Endothelial cell of umbilical vein (primary cell): ENCODE results near the gene STMND1. TPM values are rescaled to one million over a fixed set of nuclear protein-coding genes. Genes with fewer than 3 reads are reported as not detected.

Experiments used
- BruUV-seq: library from RNA; stranded (reverse); fragments of 400-500 nt; replicated peaks from 2 replicates; lab custom pipeline; 2021; lab: Mats Ljungman, UMichigan
- CTCF ChIA-PET: fragments of 300-600, 350-600 bp; sonication (Branson Sonifier 250); formaldehyde crosslinking; loops from one replicate; lab custom pipeline; 2021; ENCODE audit warnings: antibody characterized with exemption, inconsistent platforms; lab: Charles Lee
- POLR2A ChIA-PET: fragments of 300-600, 350-600 bp; sonication (Branson Sonifier 250); formaldehyde crosslinking; loops from one replicate; lab custom pipeline; 2021; ENCODE audit warnings: antibody characterized with exemption, inconsistent platforms; lab: Charles Lee
- DNase-seq: peaks from one replicate; pipeline ENCODE4 v3.0.0-alpha.2; 2011; ENCODE audit warnings: low read depth, low spot score
- FAIRE-seq: peaks from 2 replicates; lab custom pipeline; 2011; peaks lifted over from hg19 to GRCh38; lab: Jason Lieb, UNC
- H2AFZ ChIP-seq: 2 replicates; pipeline ENCODE4 v1.6.0; 2012; ENCODE audit warnings: low read depth, low read length, control low read depth, inconsistent platforms
- H3K27ac ChIP-seq: 2 replicates; pipeline ENCODE4 v1.5.1; 2011; ENCODE audit warnings: low read depth, mild to moderate bottlenecking, control low read depth, low read length, moderate library complexity; ENCODE audit not compliant: insufficient read depth
- H3K27me3 ChIP-seq, 2 experiments: 2 replicates each; pipeline versions ENCODE4 v1.6.0 to v1.6.1; 2011; ENCODE audit warnings: low read length in 2 of 2, mixed read lengths in 1 of 2; ENCODE audit not compliant: control insufficient read depth in 2 of 2, insufficient read depth in 2 of 2
- H3K36me3 ChIP-seq, 2 experiments: 2 replicates in 1 of 2; 3 replicates in 1 of 2; pipeline ENCODE4 v1.5.1; 2011; ENCODE audit warnings: low read length in 2 of 2, mild to moderate bottlenecking in 1 of 2, moderate library complexity in 1 of 2; ENCODE audit not compliant: control insufficient read depth in 2 of 2, insufficient read depth in 2 of 2; ENCODE audit errors: extremely low read depth in 1 of 2
- H3K4me1 ChIP-seq: 3 replicates; pipeline ENCODE4 v1.5.1; 2011; ENCODE audit warnings: mild to moderate bottlenecking, low read length; ENCODE audit not compliant: control insufficient read depth, insufficient read depth; ENCODE audit errors: extremely low read depth
- H3K4me2 ChIP-seq: 2 replicates; pipeline ENCODE4 v1.6.1; 2011; ENCODE audit warnings: low read length, control low read depth, mixed read lengths; ENCODE audit not compliant: insufficient read depth
- H3K4me3 ChIP-seq, 3 experiments: fragments of 200-600 bp in 1 of 3; sonication (generic), shearing (Covaris generic) in 1 of 3; replicated peaks in 1 of 3; 2 replicates each; pipeline ENCODE4 v1.5.1; 2011 to 2016; ENCODE audit warnings: control low read depth in 3 of 3, low read length in 3 of 3, mild to moderate bottlenecking in 2 of 3, inconsistent platforms in 1 of 3, low read depth in 1 of 3, moderate library complexity in 1 of 3; ENCODE audit not compliant: insufficient read depth in 1 of 3
- H3K79me2 ChIP-seq: 2 replicates; pipeline ENCODE4 v1.6.0; 2012; ENCODE audit warnings: low read length, inconsistent platforms; ENCODE audit not compliant: control insufficient read depth, insufficient read depth
- H3K9ac ChIP-seq: replicated peaks from 2 replicates; pipeline ENCODE3; 2011; ENCODE audit warnings: low read length, control low read depth; ENCODE audit not compliant: insufficient read depth; ENCODE audit errors: extremely low read depth
- H3K9me1 ChIP-seq: replicated peaks from 3 replicates; pipeline ENCODE4 v1.6.0; 2011; ENCODE audit warnings: mild to moderate bottlenecking, low read length; ENCODE audit not compliant: control insufficient read depth, insufficient read depth; ENCODE audit errors: extremely low read depth
- H3K9me3 ChIP-seq: replicated peaks from 2 replicates; pipeline ENCODE4 v1.5.1; 2012; ENCODE audit warnings: low read length, inconsistent platforms; ENCODE audit not compliant: control insufficient read depth, insufficient read depth
- H4K20me1 ChIP-seq: replicated peaks from 2 replicates; pipeline ENCODE3; 2011; ENCODE audit warnings: mild to moderate bottlenecking, low read length; ENCODE audit not compliant: control insufficient read depth, insufficient read depth; ENCODE audit errors: extremely low read depth
- EZH2 ChIP-seq: IDR thresholded peaks from 2 replicates; pipeline ENCODE4 v1.6.1; 2012; ENCODE audit warnings: borderline replicate concordance, low read depth, mild to moderate bottlenecking, moderate library complexity, low read length, inconsistent platforms; ENCODE audit not compliant: severe bottlenecking
- FOS ChIP-seq: IDR thresholded peaks from 2 replicates; pipeline ENCODE4 v1.6.1; 2011; ENCODE audit warnings: mild to moderate bottlenecking, low read length, moderate library complexity, borderline replicate concordance; ENCODE audit not compliant: insufficient read depth
- GATA2 ChIP-seq: IDR thresholded peaks from 2 replicates; pipeline ENCODE4 v1.7.0; 2011; ENCODE audit warnings: low read depth, mild to moderate bottlenecking, moderate library complexity, mixed read lengths, low read length; ENCODE audit not compliant: insufficient read length, insufficient read depth
- JUN ChIP-seq: IDR thresholded peaks from 2 replicates; pipeline ENCODE4 v1.6.1; 2011; ENCODE audit warnings: borderline replicate concordance, low read depth; ENCODE audit not compliant: insufficient read length, insufficient read depth
- MYC ChIP-seq: IDR thresholded peaks from one replicate; pipeline ENCODE4 v1.6.1; 2011; ENCODE audit warnings: mild to moderate bottlenecking, low read depth, low read length
- POLR2A ChIP-seq: IDR thresholded peaks from 2 replicates; pipeline ENCODE4 v1.6.1; 2012; ENCODE audit warnings: low read depth, mild to moderate bottlenecking, control low read depth, low read length
- POLR2AphosphoS5 ChIP-seq: IDR thresholded peaks from 2 replicates; pipeline ENCODE4 v1.6.1; 2012; ENCODE audit warnings: low read depth, mild to moderate bottlenecking, control low read depth, low read length, moderate library complexity; ENCODE audit not compliant: insufficient read depth
- dilution Hi-C: fragments of 300-500 bp; cut with MboI; formaldehyde crosslinking; loops from one replicate; pipeline ENCODE4 v1.15.0; 2019; ENCODE audit warnings: low sequenced_read_pairs; ENCODE audit not compliant: extremely low pct_ligation_motif_present
- intact Hi-C: fragments of 100-400 bp; cut with micrococcal nuclease; formaldehyde crosslinking; loops from one replicate; pipeline ENCODE4 v1.10.0; 2022
- polyA plus RNA-seq, 4 experiments: library from polyadenylated mRNA; depleted of rRNA in 3 of 4; stranded (reverse) in 3 of 4; unstranded in 1 of 4; fragments of >200 nt; gene quantifications; 2 replicates each; pipeline versions ENCODE4 v1.2.1 to v1.2.3, GENCODE V29; 2011 to 2012; ENCODE audit warnings: missing spikeins in 1 of 4
- total RNA-seq: library from RNA; stranded (reverse); gene quantifications from 2 replicates; pipeline ENCODE4 v1.2.3, GENCODE V29; 2021
- TF ChIP-seq, protein P1 (sequence below), 2 donors: IDR thresholded peaks; 1 replicate in 1 of 2; 2 replicates in 1 of 2; pipeline ENCODE4 v1.5.1; 2011; ENCODE audit warnings: low read length in 2 of 2, mild to moderate bottlenecking in 2 of 2, moderate library complexity in 2 of 2, control low read depth in 1 of 2, inconsistent platforms in 1 of 2, low read depth in 1 of 2; ENCODE audit not compliant: insufficient read depth in 1 of 2; ENCODE audit errors: extremely low read depth in 1 of 2
- TF ChIP-seq, protein P2 (sequence below): IDR thresholded peaks from 2 replicates; pipeline ENCODE4 v1.6.1; 2011; ENCODE audit not compliant: insufficient read depth, insufficient read length

Gene STMND1
- total and polyA plus RNA-seq, 2 donors (not counting 3 experiments of a cell fraction or from before 2014, with no cell fraction given) = not detected

DNA sequence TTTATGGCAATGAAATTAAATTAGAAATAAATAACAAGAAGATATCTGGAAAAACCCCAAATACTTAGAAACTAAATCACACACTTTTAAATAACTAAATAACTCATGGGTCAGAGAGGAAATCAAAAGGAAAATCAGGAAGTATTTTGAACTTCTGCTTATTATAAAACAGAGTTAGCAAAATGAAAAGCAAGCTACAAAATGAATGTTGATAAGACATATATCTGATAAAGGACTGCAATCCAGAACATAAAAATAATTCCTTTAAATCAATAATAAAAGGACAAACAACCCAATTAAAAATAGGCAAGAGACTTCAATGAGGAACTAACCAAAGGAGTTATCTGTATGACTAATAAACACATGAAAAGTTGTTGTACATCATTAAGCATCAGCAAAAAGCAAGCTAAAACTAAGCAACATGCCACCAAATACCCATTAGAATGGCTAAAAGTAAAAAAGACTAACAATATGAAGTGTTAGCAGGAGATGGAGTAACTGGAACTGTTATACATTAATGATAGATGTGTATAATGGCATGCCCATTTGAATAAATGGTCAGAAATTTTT is 38.9 kb upstream of the STMND1 start:
- Histone ChIP-seq H3K9me3 (no peaks in the 10 kb centered on the region), H3K4me1 (peaks cover 16% of the 10 kb centered on the region), H3K9ac (no peak overlapping the region), H3K9me1 (no peaks in the 10 kb centered on the region), H3K4me2 (no peak overlapping the region), H2AFZ (no peak overlapping the region), H4K20me1 (no peaks in the 10 kb centered on the region), H3K4me3 (no peak overlapping the region), H3K27ac (no peak overlapping the region), H3K27me3 (no peaks in the 10 kb centered on the region), H3K36me3 (no peaks in the 10 kb centered on the region), H3K79me2 (no peaks in the 10 kb centered on the region)
- dilution Hi-C loops (no loop called here), intact Hi-C loops (no loop called here)
- no peak for TF ChIP-seq GATA2
- no peak for TF ChIP-seq JUN
- TF ChIP-seq, protein P1, sequence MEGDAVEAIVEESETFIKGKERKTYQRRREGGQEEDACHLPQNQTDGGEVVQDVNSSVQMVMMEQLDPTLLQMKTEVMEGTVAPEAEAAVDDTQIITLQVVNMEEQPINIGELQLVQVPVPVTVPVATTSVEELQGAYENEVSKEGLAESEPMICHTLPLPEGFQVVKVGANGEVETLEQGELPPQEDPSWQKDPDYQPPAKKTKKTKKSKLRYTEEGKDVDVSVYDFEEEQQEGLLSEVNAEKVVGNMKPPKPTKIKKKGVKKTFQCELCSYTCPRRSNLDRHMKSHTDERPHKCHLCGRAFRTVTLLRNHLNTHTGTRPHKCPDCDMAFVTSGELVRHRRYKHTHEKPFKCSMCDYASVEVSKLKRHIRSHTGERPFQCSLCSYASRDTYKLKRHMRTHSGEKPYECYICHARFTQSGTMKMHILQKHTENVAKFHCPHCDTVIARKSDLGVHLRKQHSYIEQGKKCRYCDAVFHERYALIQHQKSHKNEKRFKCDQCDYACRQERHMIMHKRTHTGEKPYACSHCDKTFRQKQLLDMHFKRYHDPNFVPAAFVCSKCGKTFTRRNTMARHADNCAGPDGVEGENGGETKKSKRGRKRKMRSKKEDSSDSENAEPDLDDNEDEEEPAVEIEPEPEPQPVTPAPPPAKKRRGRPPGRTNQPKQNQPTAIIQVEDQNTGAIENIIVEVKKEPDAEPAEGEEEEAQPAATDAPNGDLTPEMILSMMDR (IDR thresholded peaks at IDR 0.05; ENCODE audit: extremely low read depth in 1 of 2, insufficient read depth in 1 of 2, low read depth in 1 of 2, low read length in 2 of 2) = no peak
- TF ChIP-seq EZH2 = no peak
- no peak for TF ChIP-seq MYC
- no peak for TF ChIP-seq POLR2AphosphoS5
- TF ChIP-seq POLR2A = no peak
- TF ChIP-seq, protein P2, sequence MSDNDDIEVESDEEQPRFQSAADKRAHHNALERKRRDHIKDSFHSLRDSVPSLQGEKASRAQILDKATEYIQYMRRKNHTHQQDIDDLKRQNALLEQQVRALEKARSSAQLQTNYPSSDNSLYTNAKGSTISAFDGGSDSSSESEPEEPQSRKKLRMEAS = no peak
- no peak for TF ChIP-seq FOS
- ChIA-PET CTCF (no interaction called here), POLR2A (no interaction called here)
- BruUV-seq = no TSS peak
- FAIRE-seq (no peak), DNase-seq (no peak)
